ENCODE data around the gene ARFGEF3.

Gene ARFGEF3

GRCh38 chr6:138291036-138291848 lies 129.5 kb downstream of the ARFGEF3 start:
- Histone ChIP-seq H3K4me2 (ENCODE audit: low read length, poor library complexity, severe bottlenecking) (no peak overlapping the region), H3K9ac (ENCODE audit: low read length) (no peak overlapping the region), H2BK15ac (ENCODE audit: low read depth, poor library complexity, severe bottlenecking) (no peak overlapping the region), H3K4me3 (ENCODE audit: insufficient read depth in 1 of 2, low read depth in 1 of 2, low read length in 2 of 2) (peak overlapping the region in 1 of 2 experiments; percentile 15), H3K4ac (ENCODE audit: low read depth in 1 of 2, low read length in 2 of 2) (no peak overlapping the region), H3K23ac (ENCODE audit: low read length in 2 of 2) (no peak overlapping the region), H3K79me1 (replicated peaks; ENCODE audit: low read length, poor library complexity, severe bottlenecking) (no peaks in the 10 kb centered on the region), H3K27me3 (ENCODE audit: control insufficient read depth in 1 of 2, insufficient read depth in 1 of 2, low read length in 2 of 2) (no peaks in the 10 kb centered on the region), H3K4me1 (ENCODE audit: control insufficient read depth, insufficient read depth, low read depth, low read length) (peaks cover 11% of the 10 kb centered on the region), H2AFZ (ENCODE audit: low read depth, low read length) (no peak overlapping the region), H4K91ac (ENCODE audit: low read length) (no peak overlapping the region), H2AK5ac (ENCODE audit: low read length, severe bottlenecking) (peak overlapping the region; percentile 35), H3K14ac (ENCODE audit: low read length in 2 of 2) (no peak overlapping the region), H3K36me3 (ENCODE audit: control insufficient read depth in 1 of 2, insufficient read depth in 2 of 2, low read depth in 1 of 2, low read length in 2 of 2) (peaks cover 0 to 5% of the 10 kb centered on the region in 2 experiments), H3K9me3 (ENCODE audit: control insufficient read depth, low read length) (no peaks in the 10 kb centered on the region), H2BK120ac (ENCODE audit: low read depth, low read length) (no peak overlapping the region), H2BK5ac (ENCODE audit: low read depth, low read length, poor library complexity, severe bottlenecking) (no peak overlapping the region), H3K27ac (ENCODE audit: low read length, poor library complexity, severe bottlenecking) (no peak overlapping the region), H2BK12ac (ENCODE audit: low read length in 2 of 2) (no peak overlapping the region), H4K8ac (ENCODE audit: low read length) (no peak overlapping the region), H3K18ac (ENCODE audit: low read depth in 1 of 2, low read length in 2 of 2) (no peak overlapping the region)
- 80% methylated on average over 20 of the region's 21 CpGs for WGBS
- DNase-seq = no peak

- Histone ChIP-seq H3K4me3 (ENCODE audit: insufficient read depth in 1 of 2, low read depth in 1 of 2, low read length in 2 of 2) (peak overlapping the region in 1 of 2 experiments; percentile 15), H3K18ac (ENCODE audit: low read depth in 1 of 2, low read length in 2 of 2) (no peak overlapping the region), H3K9me3 (ENCODE audit: control insufficient read depth, low read length) (no peaks in the 10 kb centered on the region), H2AFZ (ENCODE audit: low read depth, low read length) (no peak overlapping the region), H3K27me3 (ENCODE audit: control insufficient read depth in 1 of 2, insufficient read depth in 1 of 2, low read length in 2 of 2) (no peaks in the 10 kb centered on the region), H4K91ac (ENCODE audit: low read length) (no peak overlapping the region), H2BK5ac (ENCODE audit: low read depth, low read length, poor library complexity, severe bottlenecking) (no peak overlapping the region), H3K14ac (ENCODE audit: low read length in 2 of 2) (no peak overlapping the region), H3K23ac (ENCODE audit: low read length in 2 of 2) (no peak overlapping the region), H3K27ac (ENCODE audit: low read length, poor library complexity, severe bottlenecking) (no peak overlapping the region), H3K4ac (ENCODE audit: low read depth in 1 of 2, low read length in 2 of 2) (no peak overlapping the region), H3K4me1 (ENCODE audit: control insufficient read depth, insufficient read depth, low read depth, low read length) (peaks cover 11% of the 10 kb centered on the region), H2BK12ac (ENCODE audit: low read length in 2 of 2) (no peak overlapping the region), H2BK15ac (ENCODE audit: low read depth, poor library complexity, severe bottlenecking) (no peak overlapping the region), H3K9ac (ENCODE audit: low read length) (no peak overlapping the region), H2BK120ac (ENCODE audit: low read depth, low read length) (no peak overlapping the region), H3K36me3 (ENCODE audit: control insufficient read depth in 1 of 2, insufficient read depth in 2 of 2, low read depth in 1 of 2, low read length in 2 of 2) (peaks cover 0 to 2% of the 10 kb centered on the region in 2 experiments), H2AK5ac (ENCODE audit: low read length, severe bottlenecking) (no peak overlapping the region), H4K8ac (ENCODE audit: low read length) (no peak overlapping the region), H3K4me2 (ENCODE audit: low read length, poor library complexity, severe bottlenecking) (no peak overlapping the region), H3K79me1 (replicated peaks; ENCODE audit: low read length, poor library complexity, severe bottlenecking) (no peaks in the 10 kb centered on the region)
- WGBS = 94% methylated on average over 28 of the region's 28 CpGs
- no peak for DNase-seq
Observed at GRCh38 chr6:138291849-138292181, 130.1 kb downstream of the ARFGEF3 start.

- Histone ChIP-seq H3K4ac (ENCODE audit: low read depth in 1 of 2, low read length in 2 of 2) (no peak overlapping the region), H2BK12ac (ENCODE audit: low read length in 2 of 2) (no peak overlapping the region), H3K4me2 (ENCODE audit: low read length, poor library complexity, severe bottlenecking) (no peak overlapping the region), H3K23ac (ENCODE audit: low read length in 2 of 2) (no peak overlapping the region), H2AFZ (ENCODE audit: low read depth, low read length) (no peak overlapping the region), H2BK15ac (ENCODE audit: low read depth, poor library complexity, severe bottlenecking) (no peak overlapping the region), H3K27ac (ENCODE audit: low read length, poor library complexity, severe bottlenecking) (no peak overlapping the region), H3K9me3 (ENCODE audit: control insufficient read depth, low read length) (no peaks in the 10 kb centered on the region), H3K36me3 (ENCODE audit: control insufficient read depth in 1 of 2, insufficient read depth in 2 of 2, low read depth in 1 of 2, low read length in 2 of 2) (no peaks in the 10 kb centered on the region), H3K4me3 (ENCODE audit: insufficient read depth in 1 of 2, low read depth in 1 of 2, low read length in 2 of 2) (no peak overlapping the region), H3K27me3 (ENCODE audit: control insufficient read depth in 1 of 2, insufficient read depth in 1 of 2, low read length in 2 of 2) (no peaks in the 10 kb centered on the region), H4K8ac (ENCODE audit: low read length) (no peak overlapping the region), H2BK120ac (ENCODE audit: low read depth, low read length) (no peak overlapping the region), H2AK5ac (ENCODE audit: low read length, severe bottlenecking) (no peak overlapping the region), H3K14ac (ENCODE audit: low read length in 2 of 2) (no peak overlapping the region), H3K4me1 (ENCODE audit: control insufficient read depth, insufficient read depth, low read depth, low read length) (peaks cover 11% of the 10 kb centered on the region), H3K79me1 (replicated peaks; ENCODE audit: low read length, poor library complexity, severe bottlenecking) (no peaks in the 10 kb centered on the region), H3K9ac (ENCODE audit: low read length) (no peak overlapping the region), H3K18ac (ENCODE audit: low read depth in 1 of 2, low read length in 2 of 2) (no peak overlapping the region), H2BK5ac (ENCODE audit: low read depth, low read length, poor library complexity, severe bottlenecking) (no peak overlapping the region), H4K91ac (ENCODE audit: low read length) (no peak overlapping the region)
- no peak for DNase-seq
- 94% methylated on average over 5 of the region's 6 CpGs for WGBS
Observed at GRCh38 chr6:138292482-138292881, 130.7 kb downstream of the ARFGEF3 start.

- H3K9me3 ChIP-seq (ENCODE audit: control insufficient read depth, low read length) = no peaks in the 10 kb centered on the region
- no peak overlapping the region for H3K23ac ChIP-seq (ENCODE audit: low read length in 2 of 2)
- no peak overlapping the region for H3K4ac ChIP-seq (ENCODE audit: low read depth in 1 of 2, low read length in 2 of 2)
- H4K91ac ChIP-seq (ENCODE audit: low read length) = no peak overlapping the region
- H3K27me3 ChIP-seq (ENCODE audit: control insufficient read depth in 1 of 2, insufficient read depth in 1 of 2, low read length in 2 of 2) = no peaks in the 10 kb centered on the region
- no peak overlapping the region for H2AK5ac ChIP-seq (ENCODE audit: low read length, severe bottlenecking)
- H2BK120ac ChIP-seq (ENCODE audit: low read depth, low read length) = no peak overlapping the region
- H3K9ac ChIP-seq (ENCODE audit: low read length) = no peak overlapping the region
- no peaks in the 10 kb centered on the region for H3K36me3 ChIP-seq (ENCODE audit: control insufficient read depth in 1 of 2, insufficient read depth in 2 of 2, low read depth in 1 of 2, low read length in 2 of 2)
- over 99% methylated on average over 3 of the region's 7 CpGs for WGBS
- H3K79me1 ChIP-seq (replicated peaks; ENCODE audit: low read length, poor library complexity, severe bottlenecking) = no peaks in the 10 kb centered on the region
- no peak overlapping the region for H2BK5ac ChIP-seq (ENCODE audit: low read depth, low read length, poor library complexity, severe bottlenecking)
- peaks cover 7% of the 10 kb centered on the region for H3K4me1 ChIP-seq (ENCODE audit: control insufficient read depth, insufficient read depth, low read depth, low read length)
- no peak overlapping the region for H2AFZ ChIP-seq (ENCODE audit: low read depth, low read length)
- DNase-seq = no peak
- H3K27ac ChIP-seq (ENCODE audit: low read length, poor library complexity, severe bottlenecking) = no peak overlapping the region
- no peak overlapping the region for H3K4me2 ChIP-seq (ENCODE audit: low read length, poor library complexity, severe bottlenecking)
- no peak overlapping the region for H2BK12ac ChIP-seq (ENCODE audit: low read length in 2 of 2)
- H3K4me3 ChIP-seq (ENCODE audit: insufficient read depth in 1 of 2, low read depth in 1 of 2, low read length in 2 of 2) = no peak overlapping the region
- H2BK15ac ChIP-seq (ENCODE audit: low read depth, poor library complexity, severe bottlenecking) = no peak overlapping the region
- H4K8ac ChIP-seq (ENCODE audit: low read length) = no peak overlapping the region
- H3K14ac ChIP-seq (ENCODE audit: low read length in 2 of 2) = no peak overlapping the region
- no peak overlapping the region for H3K18ac ChIP-seq (ENCODE audit: low read depth in 1 of 2, low read length in 2 of 2)
Observed at GRCh38 chr6:138293428-138294395, 132.0 kb downstream of the ARFGEF3 start.
